Measurements from ENCODE around the gene IQSEC3.

- TF ChIP-seq POLR2A (IDR thresholded peaks at IDR 0.05; ENCODE audit: low read depth, low read length), result no peak
- TF ChIP-seq POLR2AphosphoS5 (IDR thresholded peaks at IDR 0.05; ENCODE audit: low read depth, low read length), result no peak
- TF ChIP-seq TAF1 (IDR thresholded peaks at IDR 0.05; ENCODE audit: borderline replicate concordance, low read depth, low read length), result no peak
Observed at GRCh38 chr12:197911-198695, 131.5 kb downstream of the IQSEC3 start.
